Measurements from ENCODE around the gene TRPM2. TPM values are rescaled to one million over a fixed set of nuclear protein-coding genes. Genes with fewer than 3 reads are reported as not detected.
"Not testable (repeated sequence)": the region's sequence is repeated elsewhere in the genome, so short reads cannot be mapped to it uniquely, and the experiment has no call there.

TRPM2 gene
- total RNA-seq, 4 donors from 2014 or later: 0.40 to 6.9 (median 2.5) TPM

GRCh38 chr21:44359396-44359795, 6.0 kb downstream of the TRPM2 start:
- intact Hi-C loops (cut with DNase I): no loop called here
- DNase-seq: no peak
- Histone ChIP-seq H3K4me3 (no peak overlapping the region), H3K9me3 (no peaks in the 10 kb centered on the region), H3K27me3 (no peaks in the 10 kb centered on the region), H3K27ac (no peak overlapping the region), H3K4me1 (no peaks in the 10 kb centered on the region), H3K36me3 (no peaks in the 10 kb centered on the region)
- 68 to 81% methylated on average over 8 of the region's 8 CpGs for WGBS, 2 donors
- TF ChIP-seq POLR2A (IDR thresholded peaks at IDR 0.05): no peak
- no peak for TF ChIP-seq CTCF (IDR thresholded peaks at IDR 0.05)

- 46 to 58% methylated on average over 8 of the region's 8 CpGs for WGBS, 2 donors
- Histone ChIP-seq H3K4me3 (no peak overlapping the region), H3K9me3 (no peaks in the 10 kb centered on the region), H3K4me1 (no peaks in the 10 kb centered on the region), H3K36me3 (no peaks in the 10 kb centered on the region), H3K27me3 (no peaks in the 10 kb centered on the region), H3K27ac (no peak overlapping the region)
- intact Hi-C loops (cut with DNase I): no loop called here
- no peak for DNase-seq
- no peak for TF ChIP-seq POLR2A (IDR thresholded peaks at IDR 0.05)
- TF ChIP-seq CTCF (IDR thresholded peaks at IDR 0.05): no peak
Observed at GRCh38 chr21:44360159-44360558, 6.7 kb downstream of the TRPM2 start.

- peaks cover 0 to 12% (median 0%) of the 10 kb centered on the region in 4 donors for H3K27me3 ChIP-seq
- H3K4me3 ChIP-seq; H3K36me3 ChIP-seq; H3K4me1 ChIP-seq; DNase-seq; H3K27ac ChIP-seq; intact Hi-C loops (cut with DNase I); H3K9me3 ChIP-seq: not testable (repeated sequence)
- WGBS, 2 donors: 87 to 88% methylated on average over 5 of the region's 5 CpGs
Observed at GRCh38 chr21:44361903-44362302, 8.5 kb downstream of the TRPM2 start.

GRCh38 chr21:44363278-44363677, 9.9 kb downstream of the TRPM2 start:
- H3K27me3 ChIP-seq: peaks cover 0 to 22% (median 0%) of the 10 kb centered on the region in 4 donors
- H3K9me3 ChIP-seq: no peaks in the 10 kb centered on the region
- no peak for DNase-seq
- no peak overlapping the region for H3K27ac ChIP-seq
- no peaks in the 10 kb centered on the region for H3K4me1 ChIP-seq
- intact Hi-C loops (cut with DNase I): no loop called here
- H3K36me3 ChIP-seq: no peaks in the 10 kb centered on the region
- 92 to 93% methylated on average over 1 of the region's 1 CpG for WGBS, 2 donors
- TF ChIP-seq POLR2A (IDR thresholded peaks at IDR 0.05) (no peak), CTCF (IDR thresholded peaks at IDR 0.05) (no peak)
- no peak overlapping the region for H3K4me3 ChIP-seq

GRCh38 chr21:44364151-44365053, 11.0 kb downstream of the TRPM2 start:
- Histone ChIP-seq H3K9me3 (no peaks in the 10 kb centered on the region), H3K27me3 (peaks cover 0 to 33% (median 0%) of the 10 kb centered on the region in 4 donors), H3K4me3 (no peak overlapping the region), H3K36me3 (no peaks in the 10 kb centered on the region), H3K27ac (no peak overlapping the region), H3K4me1 (peaks cover 0 to 5% (median 0%) of the 10 kb centered on the region in 3 donors)
- WGBS, 2 donors: 82 to 83% methylated on average over 10 to 20 of the region's 22 CpGs
- intact Hi-C loops (cut with DNase I): no loop called here
- no peak for DNase-seq
- TF ChIP-seq CTCF (IDR thresholded peaks at IDR 0.05): no peak
- no peak for TF ChIP-seq POLR2A (IDR thresholded peaks at IDR 0.05)

Data from esophagus squamous epithelium (tissue), 5 donors.